HG03439 (cell line): ENCODE results near the gene C1QTNF3.

ENCODE experiments used
- ATAC-seq: cut with Tn5 transposase; IDR thresholded peaks from one replicate; pipeline ENCODE4 v1.9.1; 2021; ENCODE audit warnings: mild to moderate bottlenecking, moderate library complexity; ENCODE audit not compliant: unreplicated experiment

C1QTNF3 gene

GRCh38 chr5:33999978-34000377, 43.0 kb downstream of the C1QTNF3 start:
- no peak for ATAC-seq

GRCh38 chr5:33997331-33997983, 45.6 kb downstream of the C1QTNF3 start:
- peak; percentile 62 for ATAC-seq

DNA sequence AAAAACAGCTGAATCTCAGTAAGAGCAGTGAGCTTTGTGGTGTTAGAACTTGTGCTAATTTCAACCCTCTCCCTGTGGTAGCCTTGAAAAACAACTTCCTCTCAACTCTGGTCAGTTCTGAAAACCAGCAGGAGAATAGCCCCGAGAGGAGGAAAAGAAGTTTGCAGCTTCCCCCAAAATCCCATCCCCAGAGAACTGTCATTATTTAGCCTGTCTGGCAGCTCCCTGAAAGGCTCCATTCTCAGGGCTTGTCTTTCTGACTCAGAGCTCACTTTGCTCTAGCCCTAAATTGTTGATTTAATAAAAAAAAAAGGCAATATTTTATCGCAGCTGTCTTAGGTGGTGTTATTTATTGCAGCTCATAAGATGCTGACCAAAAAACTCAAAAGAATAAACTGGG, 47.1 kb downstream of the C1QTNF3 start:
- ATAC-seq = no peak

DNA sequence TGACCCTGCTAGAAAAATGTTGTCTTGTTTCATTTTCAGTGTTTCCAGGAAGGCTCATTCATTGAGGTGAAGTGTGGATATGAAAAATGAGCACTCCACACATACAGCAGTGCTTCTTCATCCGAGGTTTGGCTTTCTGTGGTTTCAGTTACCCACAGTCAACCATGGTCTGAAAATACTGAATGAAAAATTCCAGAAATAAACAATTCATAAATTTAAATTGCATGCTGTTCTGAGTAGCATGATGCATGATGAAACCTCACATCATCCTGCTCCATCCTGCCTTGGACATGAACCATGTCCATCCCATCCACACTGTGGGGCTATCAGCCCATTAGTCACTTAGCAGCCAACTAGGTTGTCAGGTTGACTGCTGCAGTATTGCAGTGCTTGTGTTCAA, 48.2 kb downstream of the C1QTNF3 start:
- ATAC-seq = no peak

GRCh38 chr5:33992864-33993263, 50.1 kb downstream of the C1QTNF3 start:
- no peak for ATAC-seq

DNA sequence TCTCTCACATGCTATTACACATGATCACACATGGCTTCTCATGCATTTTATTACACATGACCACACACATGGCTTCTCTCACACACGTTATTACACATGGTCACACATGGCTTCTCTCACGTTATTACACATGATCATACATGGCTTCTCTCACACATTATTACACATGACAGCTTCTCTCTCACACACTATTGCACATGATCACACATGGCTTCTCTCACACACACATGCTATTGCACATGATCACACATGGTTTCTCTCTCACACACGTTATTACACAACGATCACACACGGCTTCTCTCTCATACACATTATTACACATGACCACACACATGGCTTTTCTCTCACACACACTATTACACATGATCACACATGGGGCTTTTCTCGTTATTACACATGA, 57.6 kb downstream of the C1QTNF3 start:
- no peak for ATAC-seq

DNA sequence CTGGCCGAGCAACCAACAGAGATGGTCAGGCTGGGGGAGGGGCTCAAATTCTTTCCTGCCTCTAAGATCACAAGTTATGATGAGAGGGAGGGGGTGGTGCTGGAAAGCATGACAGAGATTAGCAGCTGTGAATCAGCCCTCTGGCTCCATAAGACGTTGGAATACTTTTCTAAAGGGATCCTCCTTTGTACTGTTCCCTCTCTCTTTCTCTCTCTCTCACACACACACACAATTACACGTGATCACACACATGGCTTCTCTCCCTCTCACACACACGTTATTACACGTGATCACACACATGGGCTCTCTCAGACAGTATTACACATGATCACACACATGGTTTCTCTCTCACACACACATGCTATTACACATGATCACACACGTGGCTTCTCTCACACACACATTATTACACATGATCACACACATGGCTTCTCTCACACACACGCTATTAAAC, 58.3 kb downstream of the C1QTNF3 start, which contains the start of gene SLC45A2:
Gene SLC45A2 (minus strand): TSS at position 23 of the 454 bp plus-strand sequence. CDS start 110 bp downstream, outside the sequence.
- no peak for ATAC-seq

- ATAC-seq = no peak
Measured at GRCh38 chr5:33984178-33984577, 58.8 kb downstream of the C1QTNF3 start.

DNA sequence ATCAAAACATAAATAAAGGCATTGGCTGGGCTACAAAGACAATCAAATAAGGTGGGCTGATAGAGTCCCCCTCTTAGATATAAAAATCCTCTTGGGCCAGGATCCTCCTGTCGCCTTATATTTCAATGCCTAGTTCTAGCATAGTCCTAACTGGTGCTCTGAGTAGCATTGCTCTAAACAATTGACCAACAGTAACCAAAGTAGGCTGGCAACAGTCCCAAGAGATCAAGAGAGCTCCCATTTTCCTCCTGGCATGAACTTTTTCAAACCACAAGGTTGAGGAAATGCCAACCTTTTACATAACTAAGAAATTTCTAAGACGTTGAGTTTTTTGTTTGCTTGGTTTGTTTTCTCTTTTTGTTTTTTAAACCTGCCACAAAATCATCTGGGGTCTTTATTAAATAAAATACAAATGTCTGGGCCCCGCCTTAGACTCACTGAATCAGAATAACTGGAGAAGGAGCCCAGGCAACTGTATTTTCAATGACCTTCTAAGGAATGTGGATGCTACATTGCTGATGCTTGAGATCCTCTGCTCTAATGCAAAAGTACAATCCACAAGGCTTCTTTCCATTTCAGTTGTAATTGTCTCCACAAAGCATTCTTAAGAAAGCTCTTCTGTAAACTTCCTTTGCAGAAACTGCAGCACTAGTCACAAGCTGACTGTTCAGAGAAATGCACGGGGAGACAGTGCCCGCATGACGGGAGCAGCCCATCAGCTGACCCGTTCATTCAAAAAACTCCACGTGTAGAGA, 61.4 kb downstream of the C1QTNF3 start:
- ATAC-seq = no peak

DNA sequence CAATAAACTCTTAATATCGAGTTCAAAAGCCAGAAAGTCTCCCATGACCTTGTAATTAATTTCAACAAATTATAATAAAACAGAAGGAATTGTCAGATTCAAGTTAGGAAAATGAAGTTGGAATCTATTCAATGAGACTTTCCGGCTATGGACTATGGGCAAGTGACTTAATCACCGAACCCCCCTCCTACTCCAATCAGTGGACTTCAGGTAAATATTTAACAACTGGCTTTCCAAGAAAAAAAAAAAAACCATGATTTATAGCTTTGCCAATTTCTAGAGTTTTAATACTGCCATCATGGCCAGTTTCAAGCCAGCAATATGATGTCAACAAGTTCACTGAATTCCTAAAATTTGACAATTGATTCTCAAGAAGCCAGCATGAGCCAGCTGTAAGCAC, 63.0 kb downstream of the C1QTNF3 start:
- no peak for ATAC-seq

- no peak for ATAC-seq
Measured at GRCh38 chr5:33978306-33978705, 64.7 kb downstream of the C1QTNF3 start.

GRCh38 chr5:33976307-33976706, 66.7 kb downstream of the C1QTNF3 start:
- no peak for ATAC-seq

DNA sequence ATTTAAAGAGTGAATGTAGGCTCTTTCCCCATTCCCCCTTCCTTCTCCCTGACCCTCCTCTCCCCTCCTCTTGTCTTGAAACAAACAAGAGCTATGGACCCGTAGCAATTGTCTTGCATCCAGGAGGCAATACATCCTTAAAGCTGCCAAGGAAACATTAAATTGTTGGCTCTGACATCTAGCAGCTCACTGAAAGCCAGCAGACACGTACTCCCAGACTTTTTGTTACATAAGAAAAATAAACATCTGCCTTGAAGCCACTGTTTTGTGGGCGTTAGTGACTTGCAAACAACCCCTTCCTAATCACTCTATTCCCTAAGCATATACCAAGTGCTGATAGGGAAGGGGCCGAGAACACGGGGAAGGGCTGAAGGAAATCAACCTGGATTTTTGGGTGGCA, 67.2 kb downstream of the C1QTNF3 start:
- no peak for ATAC-seq

DNA sequence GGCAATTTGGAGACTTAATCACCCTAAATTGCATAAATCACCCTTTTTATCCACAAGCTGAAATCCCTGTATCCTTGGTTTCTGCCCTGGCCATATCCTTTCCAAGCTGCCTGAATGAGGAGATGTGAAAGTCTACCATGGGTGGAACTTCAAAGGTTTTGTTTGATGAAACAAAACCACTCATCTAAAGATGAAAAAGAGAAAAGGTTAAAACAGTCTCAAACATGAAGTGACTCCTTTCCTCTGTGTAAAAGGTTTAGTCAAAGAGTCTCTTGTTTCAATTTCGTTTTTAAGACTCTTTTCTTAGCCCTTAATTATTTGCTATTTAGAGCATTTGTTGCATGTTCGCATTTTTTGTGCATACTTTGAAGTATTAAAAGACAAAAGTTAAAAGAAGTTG, 69.7 kb downstream of the C1QTNF3 start:
- no peak for ATAC-seq

- no peak for ATAC-seq
Measured at GRCh38 chr5:33969572-33970452, 73.2 kb downstream of the C1QTNF3 start.

DNA sequence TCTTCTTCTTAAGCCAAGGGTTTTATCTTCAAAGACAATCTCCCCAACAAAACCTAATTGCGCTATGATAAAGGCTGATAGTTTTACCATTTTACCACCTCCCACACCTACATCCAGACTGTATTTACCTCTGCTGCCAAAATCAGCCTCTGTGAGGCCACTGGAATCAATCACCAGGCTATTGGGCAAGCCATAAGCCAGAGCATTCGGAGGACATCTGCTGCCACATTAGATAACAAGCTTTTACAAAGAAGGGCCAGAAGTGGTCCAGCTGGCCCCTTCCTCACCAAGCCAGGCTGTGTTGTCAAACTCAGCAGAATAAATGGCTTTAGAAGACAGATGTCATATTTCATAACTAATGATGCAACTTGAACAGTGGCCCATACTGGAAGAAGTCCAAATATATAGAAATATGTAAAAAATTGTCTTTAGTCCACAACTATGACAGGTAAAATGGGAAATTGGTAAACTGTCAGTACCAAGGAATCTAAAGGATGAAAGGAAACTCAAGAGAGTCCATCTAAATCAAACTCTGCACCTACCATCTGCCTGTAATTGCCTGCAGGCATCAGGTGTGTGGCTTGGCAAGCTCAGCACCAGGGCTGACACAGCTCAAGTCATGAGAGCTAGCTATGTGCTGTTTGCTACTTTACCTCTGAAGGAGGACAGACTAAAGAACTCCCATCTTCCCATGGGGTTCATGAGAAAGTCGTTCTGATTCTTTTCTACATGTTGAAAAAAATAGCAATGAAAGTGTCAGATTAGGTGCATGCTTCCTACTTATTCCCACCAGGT, 74.6 kb downstream of the C1QTNF3 start:
- ATAC-seq = no peak
